ENCODE measurements around the gene CABCOCO1.
A peak's percentile ranks its signal among the peaks of the same experiment; 100 is the strongest.

CABCOCO1 gene

GRCh38 chr10:61761825-61762217, 99.1 kb downstream of the CABCOCO1 start:
- Mint-ChIP-seq H3K27me3 (no peaks in the 10 kb centered on the region), H3K4me1 (peaks cover 4 to 8% of the 10 kb centered on the region in 2 donors), H3K27ac (no peak overlapping the region), H3K9me3 (peaks cover 0 to 2% of the 10 kb centered on the region in 2 donors), H3K4me3 (no peak overlapping the region), H3K36me3 (no peaks in the 10 kb centered on the region)
- no peak for ATAC-seq (replicated peaks)
- DNase-seq, result no peak

- ATAC-seq (replicated peaks) (no peak), DNase-seq (no peak)
- Mint-ChIP-seq H3K36me3 (no peaks in the 10 kb centered on the region), H3K27ac (no peak overlapping the region), H3K9me3 (peaks cover 0 to 2% of the 10 kb centered on the region in 2 donors), H3K4me1 (peaks cover 4 to 8% of the 10 kb centered on the region in 2 donors), H3K27me3 (no peaks in the 10 kb centered on the region), H3K4me3 (no peak overlapping the region)
Measured at GRCh38 chr10:61763778-61764177, 101.0 kb downstream of the CABCOCO1 start.

GRCh38 chr10:61764486-61764885, 101.8 kb downstream of the CABCOCO1 start:
- H3K4me3 Mint-ChIP-seq, result no peak overlapping the region
- H3K27me3 Mint-ChIP-seq, result no peaks in the 10 kb centered on the region
- peaks cover 4 to 8% of the 10 kb centered on the region in 2 donors for H3K4me1 Mint-ChIP-seq
- no peak for DNase-seq
- no peaks in the 10 kb centered on the region for H3K36me3 Mint-ChIP-seq
- no peak overlapping the region for H3K27ac Mint-ChIP-seq
- H3K9me3 Mint-ChIP-seq, result peaks cover 0 to 2% of the 10 kb centered on the region in 2 donors
- ATAC-seq (replicated peaks), result no peak

GRCh38 chr10:61765176-61766087, 102.7 kb downstream of the CABCOCO1 start:
- Mint-ChIP-seq H3K27me3 (peaks cover 0 to 3% of the 10 kb centered on the region in 2 donors), H3K36me3 (no peaks in the 10 kb centered on the region), H3K27ac (no peak overlapping the region), H3K4me3 (peak overlapping the region in 1 of 2 donors; percentile 21), H3K4me1 (peaks cover 4 to 8% of the 10 kb centered on the region in 2 donors), H3K9me3 (no peaks in the 10 kb centered on the region)
- no peak for ATAC-seq (replicated peaks)
- DNase-seq, result no peak

- Mint-ChIP-seq H3K27ac (no peak overlapping the region), H3K4me3 (no peak overlapping the region), H3K27me3 (peaks cover 0 to 3% of the 10 kb centered on the region in 2 donors), H3K4me1 (peaks cover 4 to 8% of the 10 kb centered on the region in 2 donors), H3K9me3 (no peaks in the 10 kb centered on the region), H3K36me3 (no peaks in the 10 kb centered on the region)
- ATAC-seq (replicated peaks) (no peak), DNase-seq (no peak)
Measured at GRCh38 chr10:61766927-61767326, 104.2 kb downstream of the CABCOCO1 start.

- Mint-ChIP-seq H3K27ac (no peak overlapping the region), H3K4me1 (no peaks in the 10 kb centered on the region), H3K36me3 (no peaks in the 10 kb centered on the region), H3K9me3 (no peaks in the 10 kb centered on the region), H3K4me3 (no peak overlapping the region), H3K27me3 (peaks cover 0 to 3% of the 10 kb centered on the region in 2 donors)
- ATAC-seq (replicated peaks) (no peak), DNase-seq (no peak)
Measured at GRCh38 chr10:61774031-61774430, 111.3 kb downstream of the CABCOCO1 start.

- no peak for DNase-seq
- H3K27ac Mint-ChIP-seq, result no peak overlapping the region
- no peak for ATAC-seq (replicated peaks)
- no peaks in the 10 kb centered on the region for H3K9me3 Mint-ChIP-seq
- no peaks in the 10 kb centered on the region for H3K36me3 Mint-ChIP-seq
- peaks cover 0 to 3% of the 10 kb centered on the region in 2 donors for H3K4me1 Mint-ChIP-seq
- H3K27me3 Mint-ChIP-seq, result peaks cover 0 to 3% of the 10 kb centered on the region in 2 donors
- no peak overlapping the region for H3K4me3 Mint-ChIP-seq
Measured at GRCh38 chr10:61775111-61775510, 112.4 kb downstream of the CABCOCO1 start.

- Mint-ChIP-seq H3K36me3 (no peaks in the 10 kb centered on the region), H3K27ac (no peak overlapping the region), H3K4me1 (peaks cover 0 to 4% of the 10 kb centered on the region in 2 donors), H3K9me3 (no peaks in the 10 kb centered on the region), H3K4me3 (no peak overlapping the region), H3K27me3 (no peaks in the 10 kb centered on the region)
- ATAC-seq (replicated peaks) (no peak), DNase-seq (no peak)
Measured at GRCh38 chr10:61776615-61777266, 114.0 kb downstream of the CABCOCO1 start.

- Mint-ChIP-seq H3K9me3 (no peaks in the 10 kb centered on the region), H3K27ac (no peak overlapping the region), H3K36me3 (no peaks in the 10 kb centered on the region), H3K4me1 (peaks cover 0 to 5% of the 10 kb centered on the region in 2 donors), H3K27me3 (no peaks in the 10 kb centered on the region), H3K4me3 (no peak overlapping the region)
- DNase-seq (no peak), ATAC-seq (replicated peaks) (no peak)
Measured at GRCh38 chr10:61778137-61778536, 115.4 kb downstream of the CABCOCO1 start.

- Mint-ChIP-seq H3K27ac (no peak overlapping the region), H3K36me3 (no peaks in the 10 kb centered on the region), H3K4me3 (no peak overlapping the region), H3K27me3 (no peaks in the 10 kb centered on the region), H3K9me3 (no peaks in the 10 kb centered on the region), H3K4me1 (peaks cover 0 to 5% of the 10 kb centered on the region in 2 donors)
- ATAC-seq (replicated peaks) (no peak), DNase-seq (no peak)
Measured at GRCh38 chr10:61779276-61779675, 116.5 kb downstream of the CABCOCO1 start.

- DNase-seq (no peak), ATAC-seq (replicated peaks) (peak; percentile 44 to 73)
- H3K4me3 Mint-ChIP-seq, result no peak overlapping the region
- H3K4me1 Mint-ChIP-seq, result peaks cover 5 to 8% of the 10 kb centered on the region in 2 donors
- H3K36me3 Mint-ChIP-seq, result no peaks in the 10 kb centered on the region
- H3K9me3 Mint-ChIP-seq, result no peaks in the 10 kb centered on the region
- no peak overlapping the region for H3K27ac Mint-ChIP-seq
- no peaks in the 10 kb centered on the region for H3K27me3 Mint-ChIP-seq
Measured at GRCh38 chr10:61779950-61780659, 117.4 kb downstream of the CABCOCO1 start.

- Mint-ChIP-seq H3K27ac (no peak overlapping the region), H3K9me3 (no peaks in the 10 kb centered on the region), H3K4me3 (no peak overlapping the region), H3K36me3 (no peaks in the 10 kb centered on the region), H3K4me1 (peaks cover 5 to 12% of the 10 kb centered on the region in 2 donors), H3K27me3 (no peaks in the 10 kb centered on the region)
- no peak for DNase-seq
- ATAC-seq (replicated peaks), result no peak
Measured at GRCh38 chr10:61780732-61781131, 118.0 kb downstream of the CABCOCO1 start.

- Mint-ChIP-seq H3K4me3 (no peak overlapping the region), H3K9me3 (no peaks in the 10 kb centered on the region), H3K36me3 (no peaks in the 10 kb centered on the region), H3K27me3 (no peaks in the 10 kb centered on the region), H3K27ac (no peak overlapping the region), H3K4me1 (peaks cover 5 to 24% of the 10 kb centered on the region in 2 donors)
- DNase-seq, result no peak
- no peak for ATAC-seq (replicated peaks)
Measured at GRCh38 chr10:61781969-61782403, 119.3 kb downstream of the CABCOCO1 start.

- no peak for DNase-seq
- no peaks in the 10 kb centered on the region for H3K36me3 Mint-ChIP-seq
- no peaks in the 10 kb centered on the region for H3K9me3 Mint-ChIP-seq
- ATAC-seq (replicated peaks), result peak in 1 of 2 donors; percentile 10
- no peaks in the 10 kb centered on the region for H3K27me3 Mint-ChIP-seq
- peaks cover 5 to 29% of the 10 kb centered on the region in 2 donors for H3K4me1 Mint-ChIP-seq
- no peak overlapping the region for H3K27ac Mint-ChIP-seq
- H3K4me3 Mint-ChIP-seq, result no peak overlapping the region
Measured at GRCh38 chr10:61784354-61785133, 121.8 kb downstream of the CABCOCO1 start.
